Jurkat, Clone E6-1 (cell line): ENCODE data around the gene PRC1.
"Not testable (repeated sequence)": the region's sequence is repeated elsewhere in the genome, so short reads cannot be mapped to it uniquely, and the experiment has no call there.

Source experiments
- DNase-seq: peaks from one replicate; pipeline ENCODE4 v3.0.0-alpha.2; 2011; ENCODE audit warnings: low read depth, low spot score
- H3K4me3 ChIP-seq: 2 replicates; pipeline ENCODE4 v1.5.1; 2011; ENCODE audit warnings: mild to moderate bottlenecking, low read length, control low read depth, moderate library complexity

The PRC1 gene

DNA sequence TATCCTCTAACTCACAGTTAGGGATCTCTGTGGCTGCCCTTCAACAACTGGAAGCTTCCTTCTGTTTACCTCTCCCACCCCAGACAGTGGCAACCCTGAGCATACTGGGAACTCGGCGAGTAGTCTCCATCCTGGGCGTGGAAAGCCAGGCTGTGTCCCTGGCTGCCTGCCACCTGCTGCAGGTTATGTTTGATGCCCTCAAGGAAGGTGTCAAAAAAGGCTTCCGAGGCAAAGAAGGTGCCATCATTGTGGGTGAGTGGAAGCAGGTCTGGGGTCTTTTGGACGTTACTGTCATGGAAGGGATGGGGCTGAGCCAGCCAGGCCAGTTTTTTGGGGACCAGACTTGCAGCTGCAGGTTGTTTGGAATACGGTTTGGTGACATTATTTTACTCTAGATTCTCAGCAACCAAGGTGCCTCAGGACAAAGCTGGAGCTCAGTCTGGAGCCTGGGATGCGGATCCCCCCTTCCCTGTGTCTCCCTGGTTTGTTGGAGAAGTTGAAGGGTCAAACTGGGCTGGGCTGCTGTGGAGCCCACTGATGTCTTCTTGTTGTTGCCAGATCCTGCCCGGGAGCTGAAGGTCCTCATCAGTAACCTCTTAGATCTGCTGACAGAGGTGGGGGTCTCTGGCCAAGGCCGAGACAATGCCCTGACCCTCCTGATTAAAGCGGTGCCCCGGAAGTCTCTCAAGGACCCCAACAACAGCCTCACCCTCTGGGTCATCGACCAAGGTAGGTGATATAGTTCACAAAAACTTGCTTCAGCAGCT lies 51.8 kb downstream of the PRC1 start:
- no peak for DNase-seq

DNA sequence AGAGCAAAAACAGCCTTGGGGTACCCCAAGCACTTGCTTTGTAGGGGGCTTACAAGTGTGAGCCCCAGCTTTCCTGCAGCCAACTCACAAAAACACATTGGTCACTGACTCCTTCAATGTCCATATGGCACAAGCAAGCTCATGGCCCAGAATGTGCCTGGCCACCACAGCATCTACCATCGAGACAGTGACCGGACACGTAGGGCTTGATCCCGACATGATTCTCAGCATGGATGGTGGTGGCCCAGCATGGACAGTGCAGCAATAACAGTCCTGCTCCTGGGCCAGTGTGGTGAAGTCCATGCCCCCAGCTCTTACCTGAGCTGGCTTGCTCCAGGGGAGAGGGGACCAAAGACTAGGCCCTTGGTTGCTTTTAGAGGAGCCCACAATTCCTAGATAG lies 53.3 kb downstream of the PRC1 start:
- no peak for DNase-seq
- H3K4me3 ChIP-seq = no peak overlapping the region

More for the DNA sequence above, 51.8 kb downstream of the PRC1 start:
- no peak overlapping the region for H3K4me3 ChIP-seq

DNA sequence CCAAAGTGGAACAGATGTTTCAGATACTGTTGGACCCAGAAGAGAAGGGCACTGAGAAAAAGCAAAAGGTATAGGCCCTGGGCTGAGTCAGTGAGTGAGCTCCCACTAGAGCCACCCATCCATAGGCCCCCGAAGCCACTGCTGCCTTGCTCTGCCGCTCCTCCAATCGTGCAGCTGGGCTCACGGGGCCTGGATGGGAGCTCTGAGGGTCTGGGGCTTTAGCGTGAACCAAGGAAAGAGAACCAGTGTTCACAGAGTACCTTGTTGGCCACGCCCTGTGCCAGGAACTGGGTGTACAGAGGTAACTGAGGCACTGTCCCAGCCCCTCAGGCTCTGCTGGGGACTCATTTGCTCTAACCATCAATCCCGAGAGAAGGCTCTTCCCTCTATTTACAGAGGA lies 54.6 kb downstream of the PRC1 start:
- H3K4me3 ChIP-seq = no peak overlapping the region
- DNase-seq = no peak

DNA sequence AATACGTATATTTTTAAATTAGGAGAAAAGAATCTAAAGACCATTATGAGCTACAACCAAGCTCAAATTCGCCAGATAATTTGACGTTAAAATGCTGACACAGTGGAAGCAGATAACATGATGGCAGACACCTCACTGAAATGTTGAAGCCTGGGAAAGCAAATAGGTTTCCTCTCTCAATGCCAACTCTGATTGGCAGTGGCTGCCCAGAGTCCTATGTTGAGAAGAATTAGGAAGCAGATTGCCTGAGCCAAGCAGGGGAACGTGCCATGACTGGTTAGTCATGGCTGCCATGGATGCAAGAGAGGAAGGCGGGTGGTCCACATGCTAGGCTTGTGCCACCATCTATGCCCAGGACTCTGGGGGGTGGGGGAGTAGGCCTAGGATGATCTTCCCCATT lies 56.1 kb downstream of the PRC1 start:
- no peak overlapping the region for H3K4me3 ChIP-seq
- no peak for DNase-seq

DNA sequence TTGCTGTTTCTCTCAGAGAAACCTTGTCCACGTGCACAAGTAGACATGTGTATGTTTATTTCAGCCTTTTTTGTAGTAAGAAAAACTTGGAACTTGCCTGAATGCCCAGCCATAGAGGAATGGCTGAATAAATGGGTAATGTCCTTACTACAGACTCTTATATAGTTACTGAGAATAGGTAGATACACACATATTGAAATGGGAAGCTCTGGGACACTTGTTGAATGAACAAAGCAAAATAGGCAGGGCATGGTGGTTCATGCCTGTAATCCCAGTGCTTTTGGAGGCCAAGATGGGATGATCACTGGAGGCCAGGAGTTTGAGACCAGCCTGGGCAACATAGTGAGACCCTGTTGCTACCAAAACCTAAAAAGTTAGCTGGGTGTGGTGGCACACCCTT lies 57.5 kb downstream of the PRC1 start:
- no peak for DNase-seq
- H3K4me3 ChIP-seq = no peak overlapping the region

DNA sequence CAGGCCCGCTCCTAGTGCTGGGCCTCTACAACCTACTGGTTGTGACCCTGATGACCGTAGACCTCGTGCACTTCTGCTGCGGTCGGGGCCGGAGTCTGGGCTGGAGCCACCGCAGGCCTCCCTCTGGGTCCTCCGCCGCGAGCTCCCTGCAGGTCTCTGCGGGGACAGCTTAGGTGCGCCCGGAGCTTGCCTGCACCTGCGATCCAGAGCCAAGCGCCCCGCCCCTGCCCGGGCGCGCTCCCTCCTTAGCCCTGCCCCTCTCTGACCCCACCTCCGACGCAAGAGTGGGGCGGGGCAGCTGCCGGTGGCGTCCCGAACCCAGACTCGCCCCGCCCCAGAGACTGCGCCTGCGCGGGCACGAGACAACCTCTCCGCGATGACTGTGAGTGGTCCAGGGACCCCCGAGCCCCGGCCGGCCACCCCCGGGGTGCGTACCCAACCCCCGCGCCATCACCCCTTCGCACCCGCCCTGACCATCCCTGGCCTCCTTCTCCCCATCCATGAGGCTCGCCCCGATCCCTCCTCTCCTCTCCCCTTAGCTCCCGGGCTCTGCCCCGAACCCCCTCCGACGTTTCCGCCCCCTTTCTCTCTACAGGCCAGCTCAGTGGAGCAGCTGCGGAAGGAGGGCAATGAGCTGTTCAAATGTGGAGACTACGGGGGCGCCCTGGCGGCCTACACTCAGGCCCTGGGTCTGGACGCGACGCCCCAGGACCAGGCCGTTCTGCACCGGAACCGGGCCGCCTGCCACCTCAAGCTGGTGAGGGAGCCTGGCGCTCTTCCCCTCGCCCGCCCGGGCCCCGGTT lies 59.2 kb downstream of the PRC1 start, which contains the start of gene UNC45A:
TSS of gene UNC45A (plus strand) at position 337 of the 803 bp plus-strand sequence. CDS start at position 377, 40 bp downstream.
- peak within 1 kb of the TSS; percentile 72 for H3K4me3 ChIP-seq
- peak; percentile 81 for DNase-seq

DNA sequence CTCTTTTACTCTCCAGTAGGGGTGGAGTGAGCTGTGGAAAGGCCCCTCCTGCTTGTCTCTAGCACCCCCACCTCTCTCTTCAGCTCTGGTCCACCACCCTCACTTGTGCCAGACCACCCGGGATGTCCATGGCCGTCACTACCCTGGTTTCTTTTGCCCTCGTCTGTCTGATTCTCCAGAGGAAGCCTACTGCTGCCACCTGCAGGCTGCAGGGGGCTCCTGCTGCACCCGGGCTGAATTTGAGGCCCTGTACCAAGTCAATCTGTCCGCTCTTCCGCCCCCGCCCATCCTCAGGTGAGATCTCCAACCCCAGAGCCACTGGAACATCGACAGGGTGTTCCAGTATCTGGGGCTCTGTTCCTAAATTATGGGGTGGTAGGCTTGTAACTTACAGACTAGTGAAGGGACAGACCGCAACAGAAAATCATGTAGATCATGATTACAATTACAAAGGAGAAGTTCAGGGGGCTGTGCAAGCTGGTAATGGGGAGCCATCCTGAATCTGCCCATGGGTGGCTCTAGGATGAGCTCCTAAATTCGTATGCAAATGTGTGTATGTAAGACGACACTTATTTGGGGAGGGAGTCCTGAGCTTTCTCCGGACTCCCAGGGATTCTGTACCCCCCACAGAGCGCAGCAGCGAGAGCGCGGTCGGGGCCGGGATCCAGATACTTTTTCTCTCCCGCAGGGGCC lies 59.9 kb downstream of the PRC1 start:
- DNase-seq = peak; percentile 82
- peak overlapping the region; percentile 72 for H3K4me3 ChIP-seq

DNA sequence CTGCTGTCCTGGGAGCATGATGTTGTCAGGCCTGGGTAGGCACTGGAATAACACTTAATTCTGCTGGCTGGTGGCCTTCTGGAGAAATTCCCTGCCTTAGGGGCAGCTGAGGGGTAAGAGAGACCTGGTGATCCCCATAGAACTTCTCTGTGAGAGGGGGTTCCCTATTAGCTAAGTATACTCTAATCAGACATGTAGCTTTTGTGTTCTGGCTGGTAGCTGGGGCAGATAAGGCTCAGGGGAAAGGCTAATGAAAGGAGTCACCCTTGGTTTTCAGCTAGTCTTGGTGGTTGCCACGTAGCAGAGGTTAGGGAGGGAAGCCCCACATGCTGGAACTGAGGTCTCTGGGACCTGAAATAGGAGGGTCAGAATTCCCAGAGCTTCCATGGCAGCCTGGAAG lies 61.0 kb downstream of the PRC1 start:
- no peak for DNase-seq
- H3K4me3 ChIP-seq = no peak overlapping the region

DNA sequence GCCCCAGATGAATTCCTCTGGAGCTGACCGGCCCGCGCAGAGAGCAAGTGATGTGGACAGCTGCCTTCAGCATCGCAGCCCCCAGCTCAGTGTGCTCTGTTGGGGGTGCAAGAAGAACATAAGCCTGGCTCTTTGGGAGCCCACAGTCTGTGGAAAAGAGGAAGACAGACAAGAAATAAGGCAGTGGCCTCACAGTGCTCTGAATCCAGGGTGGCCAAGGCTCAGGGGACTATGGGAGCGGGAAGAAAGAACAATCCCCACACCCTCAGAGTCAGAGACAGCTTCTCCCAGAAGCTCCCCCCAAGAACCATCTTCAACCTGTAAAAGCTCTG lies 61.7 kb downstream of the PRC1 start:
- no peak for DNase-seq
- H3K4me3 ChIP-seq = peak overlapping the region; percentile 99; the same call in 1 of the 2 replicates

DNA sequence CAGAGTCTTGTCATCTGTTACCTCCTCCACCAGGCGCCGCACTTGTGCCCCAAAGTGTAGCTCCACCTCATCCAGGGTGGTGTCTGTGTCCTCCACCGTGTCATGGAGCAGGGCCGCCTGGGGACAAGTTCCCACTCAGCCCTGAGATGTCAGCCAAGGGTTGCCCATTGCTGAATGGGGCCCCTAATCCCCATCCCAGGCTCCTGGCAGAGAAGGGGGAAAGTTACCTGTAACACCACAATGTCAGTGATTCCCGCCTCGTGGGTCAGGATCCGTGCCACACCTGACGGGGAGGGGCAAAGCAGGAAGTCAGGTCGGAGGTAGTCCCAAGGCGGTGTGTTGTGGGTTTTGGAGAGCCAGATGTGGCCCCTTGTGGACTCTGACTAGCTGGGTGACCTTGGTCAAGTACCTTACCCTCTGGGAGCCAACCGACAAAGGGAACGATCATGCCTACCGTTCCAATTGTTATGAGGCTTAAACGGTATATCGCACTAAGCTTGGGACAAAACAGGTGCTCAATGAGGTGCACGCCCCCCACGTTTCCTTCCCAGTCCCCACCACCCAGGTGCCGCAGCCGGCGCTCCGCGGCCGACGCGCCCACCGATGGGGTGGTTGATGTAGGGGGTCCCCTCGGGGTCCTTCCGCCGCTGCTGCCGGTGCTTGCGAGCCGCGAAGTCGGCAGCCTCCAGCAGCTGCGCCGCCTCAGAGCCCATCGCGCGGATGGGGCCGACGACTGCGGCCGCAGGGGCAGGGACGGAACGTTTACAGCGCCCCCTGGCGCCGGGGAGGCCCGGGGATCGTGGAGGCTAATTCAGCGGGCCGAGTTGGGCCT lies 62.3 kb downstream of the PRC1 start, which contains the start of gene HDDC3:
TSS of gene HDDC3 (minus strand) at position 722 of the 832 bp plus-strand sequence. CDS start at position 713, 9 bp downstream.
- H3K4me3 ChIP-seq = peak within 1 kb of the TSS; percentile 99
- DNase-seq = peak; percentile 85

DNA sequence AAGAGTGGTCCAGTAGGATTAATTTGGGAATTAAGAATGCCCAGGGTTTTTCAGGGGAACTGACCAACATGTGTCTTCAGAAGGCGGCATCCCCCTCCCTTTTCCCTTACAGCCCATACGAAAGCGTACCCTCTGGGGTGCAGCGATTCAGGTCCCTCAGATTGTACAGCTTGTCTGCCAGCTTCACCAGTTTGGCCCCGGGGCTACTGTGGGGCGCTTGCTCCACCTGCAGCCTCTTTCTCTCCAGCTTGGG lies 62.8 kb downstream of the PRC1 start:
- DNase-seq = no peak
- peak overlapping the region; percentile 99 for H3K4me3 ChIP-seq

DNA sequence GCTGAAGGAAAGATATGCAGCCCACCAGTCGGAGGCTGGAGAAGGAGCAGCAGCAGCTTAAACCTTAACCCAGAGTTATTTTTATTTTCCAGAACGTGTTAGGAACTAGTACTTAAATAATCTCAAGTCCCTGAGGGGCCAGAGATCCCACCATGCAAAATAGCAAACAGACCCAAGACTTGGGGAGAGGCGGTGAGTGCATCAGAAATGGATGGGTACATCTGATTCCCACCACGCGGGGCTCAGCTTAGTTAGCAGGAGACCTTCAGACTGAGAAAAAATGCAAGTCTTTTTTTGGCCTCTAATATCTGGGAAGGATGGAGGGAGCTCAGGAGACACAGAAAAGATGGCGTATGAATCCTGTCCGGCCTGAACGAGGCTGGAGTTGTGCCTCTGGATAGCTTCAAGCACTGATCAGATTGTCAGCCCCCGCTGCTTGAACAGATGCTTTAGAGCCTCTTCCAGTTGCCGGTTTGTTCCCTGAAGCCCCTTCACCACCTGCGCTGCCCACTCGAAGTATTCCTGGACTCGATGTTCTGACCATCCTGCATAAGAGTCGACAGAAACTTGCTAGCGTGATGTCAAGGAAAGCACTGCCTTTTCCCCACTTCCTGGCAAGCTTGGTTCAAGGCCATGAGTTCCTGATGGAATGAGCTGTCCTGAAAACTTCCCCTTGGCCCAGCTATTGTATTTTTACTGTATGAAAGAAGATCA lies 63.3 kb downstream of the PRC1 start:
- H3K4me3 ChIP-seq = peak overlapping the region; percentile 99

DNA sequence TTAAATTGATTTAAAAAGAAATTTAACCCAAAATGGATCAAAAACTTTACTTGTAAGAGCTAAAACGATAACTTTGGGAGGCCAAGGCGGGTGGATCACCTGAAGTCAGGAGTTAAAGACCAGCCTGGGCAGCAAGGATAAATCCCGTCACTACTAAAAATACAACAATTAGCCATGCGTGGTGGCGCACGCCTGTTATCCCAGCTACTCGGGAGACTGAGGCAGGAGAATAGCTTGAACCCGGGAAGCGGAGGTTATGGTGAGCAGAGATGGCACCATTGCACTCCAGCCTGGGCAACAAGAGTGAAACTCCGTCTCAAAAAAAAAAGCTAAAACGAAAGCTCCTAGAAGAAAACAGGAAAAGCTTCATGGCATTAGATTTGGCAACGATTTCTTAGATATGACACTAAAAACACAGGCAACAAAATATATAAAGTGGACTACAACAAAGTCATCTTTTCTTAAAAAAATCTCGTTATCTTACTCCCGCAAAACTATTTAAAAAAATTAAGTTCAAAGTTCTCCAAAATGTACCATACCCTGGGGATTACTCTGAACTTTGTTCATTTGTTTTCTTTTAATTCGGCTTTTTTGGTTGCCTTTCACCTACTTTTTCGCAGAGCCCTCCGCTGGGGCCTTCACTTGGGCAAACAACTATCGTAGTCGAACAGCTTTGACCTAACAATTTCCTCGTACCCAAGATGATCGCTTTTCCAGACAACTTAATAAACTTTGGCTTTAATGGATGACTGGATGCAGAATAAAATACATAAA lies 64.9 kb downstream of the PRC1 start:
- peak; percentile 29 for DNase-seq
- peak overlapping the region; percentile 99 for H3K4me3 ChIP-seq

More for the DNA sequence above, 63.3 kb downstream of the PRC1 start:
- DNase-seq = no peak

DNA sequence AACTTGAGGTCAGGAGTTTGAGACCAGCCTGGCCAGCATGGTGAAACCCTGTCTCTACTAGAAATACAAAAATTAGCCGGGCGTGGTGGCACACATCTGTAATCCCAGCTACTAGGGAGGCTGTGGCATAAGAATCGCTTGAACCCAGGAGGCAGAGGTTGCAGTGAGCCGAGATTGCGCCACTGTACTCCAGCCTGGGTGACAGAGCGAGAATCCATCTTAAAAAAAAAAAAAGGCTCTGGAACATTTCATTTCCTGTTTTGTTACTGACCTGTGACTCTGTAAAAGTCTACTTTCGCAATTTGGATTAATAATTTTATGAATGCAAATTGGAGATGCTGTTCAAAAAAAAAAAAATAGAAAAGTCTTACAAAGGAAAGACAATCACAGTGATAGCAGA lies 66.2 kb downstream of the PRC1 start:
- DNase-seq, H3K4me3 ChIP-seq: not testable (repeated sequence)

DNA sequence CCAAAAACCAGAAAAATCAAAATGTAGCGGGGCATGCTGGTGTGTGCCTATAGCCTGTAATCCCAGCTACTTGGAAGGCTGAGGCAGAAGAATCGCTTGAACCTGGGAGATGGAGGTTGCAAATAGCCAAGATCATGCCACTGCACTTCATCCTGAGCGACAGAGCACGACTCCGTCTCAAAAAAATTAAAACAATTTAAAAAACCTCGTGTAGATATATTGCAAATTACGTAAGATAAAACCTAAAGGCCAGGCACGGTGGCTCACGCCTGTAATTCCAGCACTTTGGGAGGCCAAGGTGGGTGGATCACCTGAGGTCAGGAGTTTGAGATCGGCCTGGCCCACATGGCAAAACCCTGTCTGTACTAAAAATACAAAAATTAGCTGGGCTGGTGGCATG lies 67.6 kb downstream of the PRC1 start:
- DNase-seq, H3K4me3 ChIP-seq: not testable (repeated sequence)

DNA sequence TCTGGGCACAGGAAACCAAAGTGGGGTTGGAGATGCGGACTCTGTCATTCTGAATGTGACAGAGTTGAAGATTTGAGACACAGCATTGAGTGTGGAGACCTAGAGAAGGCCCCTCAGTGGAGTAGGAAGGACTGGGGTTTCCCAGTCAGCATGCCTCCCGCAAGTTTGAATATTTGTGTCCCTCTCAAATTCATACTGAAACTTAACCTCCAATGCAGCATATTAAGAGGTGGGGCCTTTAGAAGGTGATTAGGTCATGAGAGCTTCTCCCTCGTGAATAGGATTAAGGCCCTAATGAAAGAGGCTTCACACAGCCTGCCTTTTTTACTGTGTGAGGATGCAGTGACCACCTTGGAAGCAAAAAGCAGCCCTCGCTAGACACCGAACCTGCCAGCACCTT lies 70.0 kb downstream of the PRC1 start:
- DNase-seq = no peak
- no peak overlapping the region for H3K4me3 ChIP-seq

DNA sequence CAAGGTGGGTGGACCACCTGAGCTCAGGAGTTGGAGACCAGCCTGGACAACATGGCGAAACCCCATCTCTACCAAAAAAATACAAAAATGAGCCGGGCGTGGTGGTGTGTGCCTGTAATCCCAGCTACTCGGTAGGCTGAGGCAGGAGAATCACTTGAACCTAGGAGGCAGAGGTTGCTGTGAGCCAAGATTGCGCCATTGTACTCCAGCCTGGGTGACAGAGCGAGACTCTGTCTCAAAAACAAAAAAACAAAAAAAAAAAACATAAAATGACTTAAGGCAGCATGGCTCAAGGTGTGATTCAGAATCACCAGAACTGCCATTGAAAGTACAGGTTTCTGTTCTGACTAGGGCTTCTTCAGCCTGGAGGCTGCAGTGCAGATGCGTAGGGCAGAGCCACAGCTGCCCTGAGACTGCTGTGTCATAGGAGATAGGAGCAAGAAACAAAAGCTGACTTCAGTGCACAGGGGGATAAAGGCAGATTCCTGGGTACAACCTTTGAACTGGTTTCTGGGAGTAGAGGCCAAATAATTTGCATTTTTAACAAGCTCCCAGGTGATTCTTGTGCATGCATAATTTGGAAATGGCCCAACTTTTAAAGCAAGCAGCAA lies 71.5 kb downstream of the PRC1 start:
- not testable (repeated sequence) for H3K4me3 ChIP-seq, DNase-seq
